HG02623 (cell line): Measurements from ENCODE around the gene IRF1.
"Not testable (repeated sequence)": the region's sequence is repeated elsewhere in the genome, so short reads cannot be mapped to it uniquely, and the experiment has no call there.

ENCODE experiments used
- ATAC-seq: cut with Tn5 transposase; IDR thresholded peaks from one replicate; pipeline ENCODE4 v1.9.1; 2021; ENCODE audit warnings: moderate library complexity; ENCODE audit not compliant: unreplicated experiment

IRF1 gene

DNA sequence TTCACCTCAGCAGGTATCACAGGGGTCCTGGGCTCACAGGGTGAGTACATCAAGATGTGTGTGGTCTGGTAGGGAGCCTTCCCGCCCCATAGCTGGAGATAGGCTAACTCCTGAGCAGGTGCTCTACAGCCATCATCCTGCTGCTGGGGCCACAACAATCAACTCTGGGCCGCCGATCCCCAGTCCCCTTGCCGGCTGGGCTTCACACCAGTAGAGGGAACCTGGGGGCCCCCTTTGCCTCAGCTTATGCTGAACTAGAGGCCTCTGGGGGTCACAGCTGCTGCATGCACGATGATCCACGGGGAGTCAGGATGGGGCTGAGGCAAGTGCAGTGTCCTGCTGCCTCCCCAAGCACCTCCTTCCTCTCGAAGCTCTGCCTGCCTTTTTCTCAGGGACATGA lies 46.5 kb downstream of the IRF1 start:
- ATAC-seq = no peak

DNA sequence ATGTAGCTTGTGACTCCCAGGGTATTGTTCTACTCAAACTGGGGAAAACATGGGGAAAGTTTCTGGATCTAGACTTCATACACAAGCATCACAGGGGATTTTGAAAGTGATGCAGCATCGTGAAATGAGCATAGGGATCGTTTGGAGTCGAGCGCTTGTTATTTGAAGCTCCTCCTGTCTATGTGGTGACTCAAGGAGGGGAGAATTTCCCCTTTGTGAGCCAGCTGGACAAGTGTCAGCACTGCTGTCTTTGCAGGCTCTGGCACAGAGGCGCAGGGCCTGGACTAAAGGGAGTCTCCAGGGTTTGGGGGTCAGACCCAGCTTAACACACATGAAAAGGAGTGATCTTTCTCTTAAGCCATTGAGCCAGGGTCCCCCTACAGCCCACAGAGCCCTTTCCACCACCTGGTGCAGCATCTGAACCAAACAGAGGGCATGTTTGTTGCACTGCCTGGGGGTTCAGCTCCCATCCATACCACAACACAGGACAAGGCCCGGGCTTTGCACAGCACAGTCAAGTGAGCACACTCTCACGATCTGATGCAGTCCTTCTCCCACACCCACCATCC lies 51.0 kb downstream of the IRF1 start:
- no peak for ATAC-seq

DNA sequence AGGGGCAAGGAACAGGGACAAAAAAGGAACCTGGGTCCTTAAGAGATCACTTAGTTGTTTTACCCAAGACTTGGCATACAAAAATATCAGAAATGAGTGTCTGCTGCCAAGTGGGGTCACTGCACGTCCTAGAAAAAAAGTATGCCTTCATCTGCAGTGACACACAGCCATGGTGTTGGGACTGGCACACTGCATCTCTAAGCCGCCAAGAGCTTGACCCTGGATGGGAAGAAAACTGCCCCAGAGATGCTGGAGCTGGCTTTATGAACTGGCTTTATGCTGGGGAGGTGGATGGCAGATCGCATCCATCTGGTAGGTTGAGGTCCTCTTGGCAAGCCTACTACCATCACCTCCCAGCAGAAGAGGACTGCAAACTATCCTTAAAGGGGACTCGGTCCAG lies 51.7 kb downstream of the IRF1 start:
- ATAC-seq = no peak

DNA sequence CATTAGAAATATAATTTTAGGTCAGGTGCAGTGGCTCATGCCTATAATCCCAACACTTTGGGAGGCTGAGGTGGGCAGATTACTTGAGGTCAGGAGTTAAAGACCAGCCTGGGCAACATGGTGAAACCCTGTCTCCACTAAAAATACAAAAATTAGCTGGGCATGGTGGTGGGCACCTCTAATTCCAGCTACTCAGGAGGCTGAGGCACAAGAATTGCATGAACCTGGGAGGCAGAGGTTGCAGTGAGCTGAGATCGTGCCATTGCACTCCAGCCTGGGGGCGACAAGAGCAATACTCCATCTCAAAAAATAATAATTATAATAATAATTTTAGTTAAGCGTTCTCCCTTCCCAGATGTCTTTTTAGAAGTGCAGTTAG lies 52.3 kb downstream of the IRF1 start:
- ATAC-seq = not testable (repeated sequence)

DNA sequence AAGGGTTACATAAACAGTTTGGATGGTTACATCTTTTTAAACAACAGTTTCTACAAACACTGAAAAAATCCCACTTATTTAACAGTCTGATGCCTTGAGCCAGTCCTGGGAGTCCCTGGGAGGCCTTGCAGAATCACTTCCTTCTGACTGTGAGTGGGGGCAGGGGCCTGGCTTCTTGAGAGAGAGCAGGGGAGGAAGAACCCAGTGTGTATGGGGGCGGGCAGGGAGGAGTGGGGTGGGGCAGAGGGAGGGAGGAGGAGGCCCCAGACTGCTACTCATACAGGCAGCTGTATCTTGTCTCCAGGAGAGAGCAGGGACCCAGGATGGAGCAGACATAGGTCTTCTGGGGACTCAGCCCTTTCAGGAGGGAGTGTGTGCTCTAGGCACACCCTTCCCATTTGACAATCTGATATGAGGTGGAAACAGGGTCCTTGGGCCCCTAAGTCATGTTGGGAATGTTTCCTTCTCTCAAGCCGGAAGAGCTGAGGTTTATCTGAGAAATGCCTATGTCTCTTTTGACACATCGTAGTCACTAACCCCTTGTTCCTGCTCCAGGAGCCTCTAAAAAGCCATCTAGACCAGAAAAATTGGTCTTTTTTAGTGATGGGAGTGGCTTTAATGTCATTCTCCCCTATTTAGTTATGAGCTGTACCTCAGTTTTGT lies 52.8 kb downstream of the IRF1 start:
- peak; percentile 75 for ATAC-seq

DNA sequence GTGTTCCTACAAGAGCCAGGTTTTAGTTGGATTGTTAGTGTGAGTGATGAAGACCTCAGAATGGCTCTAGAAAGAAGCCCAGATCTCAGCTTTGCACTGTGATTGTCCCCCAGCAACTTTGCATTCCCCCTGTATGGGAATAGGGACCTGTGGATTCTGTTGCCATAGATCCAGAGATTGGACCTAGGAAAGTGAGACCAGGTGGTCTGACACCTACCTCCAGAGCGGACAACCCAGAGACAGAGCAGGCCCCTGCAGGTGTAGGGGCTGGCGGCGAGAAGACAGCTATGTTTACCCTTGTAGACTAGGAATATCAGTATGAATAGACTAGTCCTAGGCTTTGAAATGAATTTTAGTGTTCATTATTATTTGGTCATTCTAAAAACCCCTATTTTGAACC lies 53.6 kb downstream of the IRF1 start:
- no peak for ATAC-seq

DNA sequence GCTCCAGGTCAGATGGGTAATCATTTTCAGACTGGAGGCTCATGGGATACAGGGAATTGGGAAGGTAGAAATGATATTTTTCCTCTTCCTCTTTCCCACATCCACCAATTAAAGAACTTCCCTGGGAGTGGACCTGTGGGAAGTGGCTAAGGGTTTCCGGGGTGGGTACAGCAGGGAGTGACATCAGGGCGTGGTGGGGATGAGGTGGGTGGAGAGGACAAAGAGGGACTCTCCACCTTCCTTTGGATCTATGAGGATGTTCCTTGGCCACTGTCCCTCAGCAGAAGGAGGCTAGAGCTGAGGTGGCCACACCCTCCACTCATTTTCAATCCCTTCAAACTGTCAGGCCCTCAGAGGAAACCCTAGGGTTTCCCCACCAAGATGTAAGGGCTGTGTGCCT lies 54.7 kb downstream of the IRF1 start:
- ATAC-seq = no peak

DNA sequence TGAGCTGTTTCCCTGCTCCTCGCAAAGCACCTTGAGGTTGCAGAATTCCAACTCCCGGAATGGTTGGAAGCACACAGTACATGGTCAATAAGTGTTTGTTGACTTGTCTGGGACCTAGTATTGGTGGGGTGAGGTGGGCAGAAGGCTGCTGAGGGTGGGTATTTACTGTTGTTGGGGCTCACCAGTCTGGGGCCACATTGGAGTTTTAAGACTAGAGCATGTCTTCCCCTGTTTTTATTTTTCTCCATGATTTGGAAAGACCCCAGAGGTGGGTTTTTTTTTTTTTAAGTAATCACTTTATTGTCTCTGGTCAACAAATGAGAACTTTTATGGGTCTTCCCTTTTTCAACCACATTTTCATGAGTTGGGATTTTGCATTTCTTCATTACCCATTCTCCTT lies 55.1 kb downstream of the IRF1 start:
- no peak for ATAC-seq

DNA sequence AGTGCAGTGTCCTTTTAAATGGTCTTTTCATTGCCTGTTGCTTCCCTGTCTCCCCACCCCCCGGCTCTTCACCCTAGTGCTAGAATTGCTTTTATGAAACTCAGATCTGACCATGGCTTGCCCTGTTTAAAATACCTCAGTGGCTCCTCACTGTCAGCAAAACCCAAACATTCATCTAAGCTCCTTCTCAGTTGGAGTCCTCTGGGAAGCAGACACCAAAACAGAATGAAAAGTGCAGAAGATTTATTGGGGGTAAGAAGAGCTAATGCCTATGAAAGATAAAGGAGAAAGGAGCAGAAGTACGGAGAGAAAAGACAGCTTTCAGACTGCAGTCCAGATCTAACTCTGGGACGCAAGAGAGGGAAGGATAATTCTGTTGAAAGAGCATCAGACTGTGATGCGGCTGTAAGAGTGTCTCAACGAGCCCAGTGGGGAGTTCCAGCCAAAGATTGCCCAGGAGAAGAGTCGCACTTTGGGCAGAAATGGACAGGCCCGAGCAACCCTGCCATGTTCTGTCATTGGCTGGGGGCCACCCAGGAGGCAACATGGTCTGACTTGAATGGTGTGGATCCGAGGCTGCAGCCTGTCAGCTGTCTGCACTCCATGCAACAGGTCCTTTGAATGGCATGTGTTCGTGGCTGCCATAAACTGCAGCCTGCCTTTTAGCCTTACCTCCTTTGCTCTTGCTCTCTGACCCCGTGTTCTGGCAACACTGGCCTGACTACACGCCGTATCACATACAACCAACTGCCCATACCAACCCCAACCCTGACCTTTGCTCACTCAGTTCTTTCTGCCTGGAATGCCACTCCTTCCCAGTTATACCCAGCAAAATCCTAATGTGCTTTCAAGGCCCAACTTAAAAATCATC lies 55.9 kb downstream of the IRF1 start:
- no peak for ATAC-seq

DNA sequence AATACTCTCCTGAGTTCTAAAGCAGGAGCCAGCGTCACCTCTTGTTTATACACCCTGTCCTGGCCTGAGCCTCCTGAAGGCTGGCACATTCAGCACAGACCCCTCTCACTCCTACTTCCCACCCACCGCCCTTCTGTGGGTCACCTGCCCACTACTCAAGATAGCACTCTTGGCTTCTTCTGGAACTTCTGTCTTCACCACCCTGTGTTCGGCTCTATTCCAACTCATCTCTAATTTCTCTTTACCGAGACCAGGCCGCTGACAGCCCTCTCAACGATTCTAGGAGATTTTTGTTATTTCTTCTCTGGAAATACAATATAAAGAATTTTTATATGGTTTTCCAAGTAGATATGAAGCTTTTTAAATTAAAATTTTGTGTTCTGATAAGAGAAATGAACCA lies 57.4 kb downstream of the IRF1 start:
- no peak for ATAC-seq

DNA sequence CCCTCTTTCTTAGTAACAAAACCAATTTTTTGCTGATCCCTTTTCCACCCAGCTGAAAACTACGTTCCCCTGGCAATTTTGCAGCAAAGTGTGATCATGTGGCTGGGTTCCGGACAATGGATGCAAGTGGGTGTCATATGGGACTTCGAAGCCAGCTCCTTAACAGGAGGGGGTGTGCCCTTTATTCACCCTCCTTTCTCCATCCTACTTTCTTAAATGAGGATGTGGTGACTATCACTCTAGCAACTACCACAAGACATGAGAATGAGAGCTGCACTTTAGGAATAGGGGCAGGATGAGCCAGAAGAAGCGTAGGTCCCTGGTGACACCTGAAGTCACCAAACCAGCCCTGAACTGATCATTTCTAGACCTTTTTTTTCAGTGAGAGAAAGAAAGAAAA lies 58.9 kb downstream of the IRF1 start:
- no peak for ATAC-seq
